Keratinocyte (primary cell): ENCODE results near the gene ENTPD8. TPM values are rescaled to one million over a fixed set of nuclear protein-coding genes. Genes with fewer than 3 reads are reported as not detected.
A peak's percentile ranks its signal among the peaks of the same experiment; 100 is the strongest.

Experiments used
- DNase-seq: peaks from one replicate; pipeline ENCODE4 v3.0.0-alpha.2; 2011; ENCODE audit warnings: low read depth, missing footprints, low spot score
- FAIRE-seq: peaks from 2 replicates; lab custom pipeline; 2011; peaks lifted over from hg19 to GRCh38; lab: Jason Lieb, UNC
- H2AFZ ChIP-seq: 2 replicates; pipeline ENCODE4 v1.6.0; 2012; ENCODE audit warnings: low read length, control low read depth, inconsistent platforms; ENCODE audit not compliant: control insufficient read depth
- H3K27ac ChIP-seq: 2 replicates; pipeline ENCODE4 v1.5.1; 2011; ENCODE audit warnings: low read length; ENCODE audit not compliant: control insufficient read depth, insufficient read depth
- H3K27me3 ChIP-seq: 3 replicates; pipeline ENCODE4 v1.6.0; 2011; ENCODE audit warnings: low read length; ENCODE audit not compliant: control insufficient read depth, insufficient read depth; ENCODE audit errors: extremely low read depth
- H3K36me3 ChIP-seq, 2 experiments: 2 replicates in 1 of 2; 3 replicates in 1 of 2; pipeline ENCODE4 v1.5.1; 2011; ENCODE audit warnings: low read length in 2 of 2, mild to moderate bottlenecking in 1 of 2; ENCODE audit not compliant: control insufficient read depth in 2 of 2, insufficient read depth in 2 of 2; ENCODE audit errors: extremely low read depth in 1 of 2
- H3K4me1 ChIP-seq: 3 replicates; pipeline ENCODE4 v1.5.1; 2011; ENCODE audit warnings: low read length; ENCODE audit not compliant: control insufficient read depth, insufficient read depth; ENCODE audit errors: extremely low read depth
- H3K4me2 ChIP-seq: 3 replicates; pipeline ENCODE4 v1.6.0; 2011; ENCODE audit warnings: low read depth, low read length; ENCODE audit not compliant: control insufficient read depth, insufficient read depth; ENCODE audit errors: extremely low read depth
- H3K4me3 ChIP-seq, 3 experiments: fragments of 200-600 bp in 1 of 3; sonication (generic) in 1 of 3; 2 replicates in 2 of 3; 3 replicates in 1 of 3; pipeline ENCODE4 v1.5.1; 2011 to 2016; ENCODE audit warnings: low read length in 3 of 3, mild to moderate bottlenecking in 3 of 3, control low read depth in 2 of 3, inconsistent platforms in 1 of 3, low read depth in 1 of 3, mixed read lengths in 1 of 3, mixed run types in 1 of 3, moderate library complexity in 1 of 3; ENCODE audit not compliant: control insufficient read depth in 2 of 3, insufficient read depth in 2 of 3; ENCODE audit errors: extremely low read depth in 1 of 3
- H3K79me2 ChIP-seq: 2 replicates; pipeline ENCODE4 v1.6.0; 2012; ENCODE audit warnings: low read length; ENCODE audit not compliant: control insufficient read depth, insufficient read depth
- H3K9ac ChIP-seq: 3 replicates; pipeline ENCODE4 v1.6.0; 2011; ENCODE audit warnings: low read length; ENCODE audit not compliant: control insufficient read depth, insufficient read depth; ENCODE audit errors: extremely low read depth
- H3K9me1 ChIP-seq: 3 replicates; pipeline ENCODE4 v1.6.0; 2011; ENCODE audit warnings: low read length; ENCODE audit not compliant: control insufficient read depth, insufficient read depth; ENCODE audit errors: extremely low read depth
- H3K9me3 ChIP-seq: 2 replicates; pipeline ENCODE4 v1.5.1; 2012; ENCODE audit warnings: low read depth, low read length; ENCODE audit not compliant: control insufficient read depth
- H4K20me1 ChIP-seq: 3 replicates; pipeline ENCODE4 v1.6.0; 2011; ENCODE audit warnings: low read length; ENCODE audit not compliant: control insufficient read depth, insufficient read depth; ENCODE audit errors: extremely low read depth
- CTCF ChIP-seq, 3 experiments: IDR thresholded peaks in 1 of 3; conservative IDR thresholded peaks in 1 of 3; optimal IDR thresholded peaks in 1 of 3; 2 replicates in 2 of 3; 3 replicates in 1 of 3; pipeline versions ENCODE3 to v1.5.1; 2011; ENCODE audit warnings: low read length in 3 of 3, mild to moderate bottlenecking in 3 of 3, moderate library complexity in 2 of 3, control low read depth in 1 of 3, inconsistent platforms in 1 of 3; ENCODE audit not compliant: insufficient read depth in 2 of 3; ENCODE audit errors: extremely low read depth in 1 of 3
- EZH2 ChIP-seq: IDR thresholded peaks from one replicate; pipeline ENCODE4 v1.6.1; 2012; ENCODE audit warnings: inconsistent platforms, mild to moderate bottlenecking, low read length, moderate library complexity
- dilution Hi-C: fragments of 300-500 bp; cut with MboI; formaldehyde crosslinking; loops from one replicate; pipeline ENCODE4 v1.7.0; 2020; ENCODE audit warnings: low sequenced_read_pairs; ENCODE audit not compliant: extremely low pct_ligation_motif_present
- polyA plus RNA-seq, 5 experiments: library from polyadenylated mRNA; depleted of rRNA in 3 of 5; stranded (reverse) in 3 of 5; stranded (forward) in 1 of 5; unstranded in 1 of 5; fragments of >200 nt; gene quantifications; 1 replicate in 1 of 5; 2 replicates in 3 of 5; 3 replicates in 1 of 5; pipeline versions ENCODE4 v1.2.1 to v1.2.3, GENCODE V29; 2011 to 2012; ENCODE audit warnings: missing spikeins in 2 of 5, low read depth in 1 of 5, low replicate concordance in 1 of 5

The ENTPD8 gene
- polyA plus RNA-seq, 1 donor (not counting 4 experiments of a cell fraction or from before 2014, with no cell fraction given): not detected

- Histone ChIP-seq H3K9ac (no peak overlapping the region), H3K79me2 (peaks cover 11% of the 10 kb centered on the region), H3K4me2 (no peak overlapping the region), H3K27me3 (peaks cover 3% of the 10 kb centered on the region), H3K4me3 (no peak overlapping the region), H2AFZ (no peak overlapping the region), H3K9me1 (no peaks in the 10 kb centered on the region), H3K9me3 (no peaks in the 10 kb centered on the region), H3K27ac (no peak overlapping the region), H3K4me1 (peaks cover 25% of the 10 kb centered on the region), H4K20me1 (no peaks in the 10 kb centered on the region), H3K36me3 (no peaks in the 10 kb centered on the region)
- dilution Hi-C loops: no loop called here
- no peak for DNase-seq
- FAIRE-seq: no peak
- TF ChIP-seq EZH2: no peak
Measured at GRCh38 chr9:137426018-137426681, 15.0 kb downstream of the ENTPD8 start.

GRCh38 chr9:137423514-137424291 lies 17.5 kb downstream of the ENTPD8 start:
- no peak for FAIRE-seq

More at GRCh38 chr9:137423514-137424291, 17.5 kb downstream of the ENTPD8 start:
- DNase-seq: no peak
- H3K27ac ChIP-seq: peak overlapping the region; percentile 14
- no peaks in the 10 kb centered on the region for H3K9me3 ChIP-seq
- H3K4me1 ChIP-seq: peaks cover 25% of the 10 kb centered on the region
- H3K9ac ChIP-seq: peak overlapping the region; percentile 65
- peak overlapping the region; percentile 45 to 58 (median 58) for H3K4me3 ChIP-seq
- no peaks in the 10 kb centered on the region for H3K36me3 ChIP-seq
- H3K9me1 ChIP-seq: no peaks in the 10 kb centered on the region
- H3K79me2 ChIP-seq: peaks cover 15% of the 10 kb centered on the region
- no peak for TF ChIP-seq EZH2
- TF ChIP-seq CTCF (optimal IDR thresholded peaks at IDR 0.05 in 1 of 3, IDR thresholded peaks at IDR 0.05 in 1 of 3, conservative IDR thresholded peaks at IDR 0.05 in 1 of 3; ENCODE audit: extremely low read depth in 1 of 3, insufficient read depth in 2 of 3, low read length in 3 of 3): no peak
- dilution Hi-C loops: no loop called here
- H4K20me1 ChIP-seq: no peaks in the 10 kb centered on the region
- H2AFZ ChIP-seq: peak overlapping the region; percentile 8
- H3K27me3 ChIP-seq: no peaks in the 10 kb centered on the region
- H3K4me2 ChIP-seq: peak overlapping the region; percentile 71
